Peyer's patch (tissue), 4 donors: ENCODE measurements around the gene MYO18B.

Experiments used
- POLR2A ChIP-seq, 2 donors: fragments of 450-650 bp; IDR thresholded peaks; one replicate each; pipeline ENCODE4 v1.5.1; 2017; ENCODE audit warnings: antibody characterized with exemption in 2 of 2, mild to moderate bottlenecking in 2 of 2, moderate library complexity in 2 of 2
- TF ChIP-seq, protein P1 (sequence below), 6 experiments: fragments of 450-650 bp in 4 of 6; fragments of 200-600 bp in 2 of 6; sonication (generic) in 1 of 6; IDR thresholded peaks; one replicate each; pipeline ENCODE4 v1.5.1; 2017 to 2019; ENCODE audit warnings: antibody characterized with exemption in 6 of 6, mild to moderate bottlenecking in 3 of 6, moderate library complexity in 1 of 6

DNA sequence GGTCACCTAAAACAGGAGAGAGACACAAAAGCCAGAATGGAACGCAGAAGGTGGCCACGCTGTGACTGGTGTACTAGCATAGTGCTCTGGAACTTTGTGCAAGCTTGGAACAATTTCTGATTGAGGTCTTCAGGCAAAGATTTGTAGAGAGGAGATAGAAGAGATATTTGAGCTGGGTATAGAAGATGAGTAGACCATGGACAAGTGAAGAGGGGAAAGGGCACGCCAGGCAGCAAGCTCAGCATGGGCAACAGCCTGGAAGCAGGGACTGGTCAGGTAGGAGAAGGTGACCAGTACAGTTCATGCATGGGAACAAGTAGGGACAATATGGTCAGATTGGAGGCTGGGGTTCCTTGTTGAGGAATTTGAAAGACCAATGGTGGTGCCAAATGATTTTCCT is 24.4 kb downstream of the MYO18B start:
- TF ChIP-seq, protein P1, sequence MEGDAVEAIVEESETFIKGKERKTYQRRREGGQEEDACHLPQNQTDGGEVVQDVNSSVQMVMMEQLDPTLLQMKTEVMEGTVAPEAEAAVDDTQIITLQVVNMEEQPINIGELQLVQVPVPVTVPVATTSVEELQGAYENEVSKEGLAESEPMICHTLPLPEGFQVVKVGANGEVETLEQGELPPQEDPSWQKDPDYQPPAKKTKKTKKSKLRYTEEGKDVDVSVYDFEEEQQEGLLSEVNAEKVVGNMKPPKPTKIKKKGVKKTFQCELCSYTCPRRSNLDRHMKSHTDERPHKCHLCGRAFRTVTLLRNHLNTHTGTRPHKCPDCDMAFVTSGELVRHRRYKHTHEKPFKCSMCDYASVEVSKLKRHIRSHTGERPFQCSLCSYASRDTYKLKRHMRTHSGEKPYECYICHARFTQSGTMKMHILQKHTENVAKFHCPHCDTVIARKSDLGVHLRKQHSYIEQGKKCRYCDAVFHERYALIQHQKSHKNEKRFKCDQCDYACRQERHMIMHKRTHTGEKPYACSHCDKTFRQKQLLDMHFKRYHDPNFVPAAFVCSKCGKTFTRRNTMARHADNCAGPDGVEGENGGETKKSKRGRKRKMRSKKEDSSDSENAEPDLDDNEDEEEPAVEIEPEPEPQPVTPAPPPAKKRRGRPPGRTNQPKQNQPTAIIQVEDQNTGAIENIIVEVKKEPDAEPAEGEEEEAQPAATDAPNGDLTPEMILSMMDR (IDR thresholded peaks at IDR 0.05) = no peak
- TF ChIP-seq POLR2A (IDR thresholded peaks at IDR 0.05) = no peak
